Nephron (organoid): ENCODE data around the gene REEP1.
A peak's percentile ranks its signal among the peaks of the same experiment; 100 is the strongest.

ENCODE experiments used
- H3K27ac Mint-ChIP-seq, 3 experiments: 2 replicates each; pipeline ENCODE4 v1.8.0; 2020; ENCODE audit warnings: mixed read lengths in 3 of 3, mild to moderate bottlenecking in 2 of 3, moderate library complexity in 1 of 3
- H3K27me3 Mint-ChIP-seq: 2 replicates; pipeline ENCODE4 v1.8.0; 2021; ENCODE audit warnings: low read depth, mild to moderate bottlenecking, moderate library complexity, mixed read lengths
- H3K36me3 Mint-ChIP-seq: 2 replicates; pipeline ENCODE4 v1.8.0; 2020; ENCODE audit warnings: low read depth, mixed read lengths
- H3K4me1 Mint-ChIP-seq: 2 replicates; pipeline ENCODE4 v1.8.0; 2020; ENCODE audit warnings: mixed read lengths
- H3K4me3 Mint-ChIP-seq, 3 experiments: 2 replicates each; pipeline ENCODE4 v1.8.0; 2020; ENCODE audit warnings: mild to moderate bottlenecking in 3 of 3, mixed read lengths in 3 of 3, moderate library complexity in 2 of 3
- H3K9me3 Mint-ChIP-seq: 2 replicates; pipeline ENCODE4 v1.8.0; 2020; ENCODE audit warnings: mixed read lengths
- TF ChIP-seq, protein P1 (sequence below), 3 experiments: fragments of 200-600 bp; sonication (generic); IDR thresholded peaks; one replicate each; pipeline ENCODE4 v1.5.0; 2021; ENCODE audit warnings: antibody characterized with exemption in 3 of 3; ENCODE audit not compliant: unreplicated experiment in 3 of 3

REEP1 gene

DNA sequence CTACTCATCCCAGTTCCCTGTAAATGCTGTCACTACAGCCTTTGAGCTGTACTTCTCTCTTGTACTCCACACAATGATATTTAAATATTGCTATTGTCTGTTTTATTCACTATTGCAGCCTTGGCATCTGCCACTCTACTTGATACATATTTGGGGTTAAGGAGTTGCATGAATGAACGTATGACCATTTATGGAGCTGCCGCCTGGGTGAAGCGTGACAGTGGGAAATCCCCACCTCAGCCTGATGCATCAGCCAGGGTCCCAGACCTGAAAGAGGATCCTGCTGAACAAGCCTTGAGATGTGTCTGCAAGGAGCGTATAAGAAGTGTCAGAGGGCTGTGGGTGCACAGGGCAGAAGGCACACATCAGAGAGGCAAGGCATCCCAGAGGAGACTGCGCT, 99.1 kb downstream of the REEP1 start:
- H3K9me3 Mint-ChIP-seq = no peaks in the 10 kb centered on the region
- H3K27ac Mint-ChIP-seq = no peak overlapping the region

GRCh38 chr2:86237172-86237571, 100.3 kb downstream of the REEP1 start:
- TF ChIP-seq, protein P1, sequence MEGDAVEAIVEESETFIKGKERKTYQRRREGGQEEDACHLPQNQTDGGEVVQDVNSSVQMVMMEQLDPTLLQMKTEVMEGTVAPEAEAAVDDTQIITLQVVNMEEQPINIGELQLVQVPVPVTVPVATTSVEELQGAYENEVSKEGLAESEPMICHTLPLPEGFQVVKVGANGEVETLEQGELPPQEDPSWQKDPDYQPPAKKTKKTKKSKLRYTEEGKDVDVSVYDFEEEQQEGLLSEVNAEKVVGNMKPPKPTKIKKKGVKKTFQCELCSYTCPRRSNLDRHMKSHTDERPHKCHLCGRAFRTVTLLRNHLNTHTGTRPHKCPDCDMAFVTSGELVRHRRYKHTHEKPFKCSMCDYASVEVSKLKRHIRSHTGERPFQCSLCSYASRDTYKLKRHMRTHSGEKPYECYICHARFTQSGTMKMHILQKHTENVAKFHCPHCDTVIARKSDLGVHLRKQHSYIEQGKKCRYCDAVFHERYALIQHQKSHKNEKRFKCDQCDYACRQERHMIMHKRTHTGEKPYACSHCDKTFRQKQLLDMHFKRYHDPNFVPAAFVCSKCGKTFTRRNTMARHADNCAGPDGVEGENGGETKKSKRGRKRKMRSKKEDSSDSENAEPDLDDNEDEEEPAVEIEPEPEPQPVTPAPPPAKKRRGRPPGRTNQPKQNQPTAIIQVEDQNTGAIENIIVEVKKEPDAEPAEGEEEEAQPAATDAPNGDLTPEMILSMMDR (IDR thresholded peaks at IDR 0.05; ENCODE audit: unreplicated experiment in 3 of 3) = no peak
- peaks cover 21% of the 10 kb centered on the region for H3K4me1 Mint-ChIP-seq
- no peaks in the 10 kb centered on the region for H3K36me3 Mint-ChIP-seq
- no peaks in the 10 kb centered on the region for H3K9me3 Mint-ChIP-seq
- H3K27ac Mint-ChIP-seq = no peak overlapping the region
- peaks cover 8% of the 10 kb centered on the region for H3K27me3 Mint-ChIP-seq
- no peak overlapping the region for H3K4me3 Mint-ChIP-seq

More for the DNA sequence above, 99.1 kb downstream of the REEP1 start:
- Mint-ChIP-seq H3K4me3 (no peak overlapping the region), H3K36me3 (no peaks in the 10 kb centered on the region), H3K27me3 (peaks cover 10% of the 10 kb centered on the region), H3K4me1 (peaks cover 15% of the 10 kb centered on the region)
- TF ChIP-seq, protein P1 (IDR thresholded peaks at IDR 0.05; ENCODE audit: unreplicated experiment in 3 of 3) = no peak

GRCh38 chr2:86235196-86235980, 102.0 kb downstream of the REEP1 start:
- H3K9me3 Mint-ChIP-seq = no peaks in the 10 kb centered on the region
- peaks cover 8% of the 10 kb centered on the region for H3K27me3 Mint-ChIP-seq
- H3K27ac Mint-ChIP-seq = no peak overlapping the region
- peaks cover 31% of the 10 kb centered on the region for H3K4me1 Mint-ChIP-seq
- TF ChIP-seq, protein P1 (IDR thresholded peaks at IDR 0.05; ENCODE audit: unreplicated experiment in 3 of 3) = no peak
- no peak overlapping the region for H3K4me3 Mint-ChIP-seq
- H3K36me3 Mint-ChIP-seq = no peaks in the 10 kb centered on the region

DNA sequence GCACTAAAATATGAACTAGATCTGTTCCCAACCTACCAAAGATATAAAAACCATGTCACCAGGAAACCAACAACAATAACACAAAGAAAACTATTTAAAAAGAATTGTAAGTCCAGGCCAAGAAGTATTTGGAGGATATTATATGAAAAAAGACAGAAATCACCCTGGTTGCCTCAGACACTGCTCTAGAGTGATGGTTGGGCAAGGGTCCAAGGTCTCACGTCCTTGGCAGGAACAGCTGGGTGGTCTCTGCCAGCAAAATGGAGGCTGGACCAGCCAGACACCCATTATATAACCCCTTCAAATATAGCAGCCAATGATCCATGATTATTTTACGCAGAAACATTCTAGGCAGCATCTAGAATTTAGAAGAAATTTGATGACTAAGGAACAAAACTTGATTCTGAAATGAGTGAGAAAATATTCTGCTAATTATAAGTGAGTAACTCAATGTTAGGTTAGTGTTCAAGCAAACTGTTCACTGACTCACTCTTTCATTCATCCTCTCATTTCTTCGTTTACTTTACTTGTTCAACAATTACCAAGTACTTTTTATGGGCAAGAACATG, 102.8 kb downstream of the REEP1 start:
- H3K27ac Mint-ChIP-seq = peak overlapping the region in 1 of 3 experiments; percentile 30
- no peaks in the 10 kb centered on the region for H3K9me3 Mint-ChIP-seq
- TF ChIP-seq, protein P1 (IDR thresholded peaks at IDR 0.05; ENCODE audit: unreplicated experiment in 3 of 3) = no peak
- no peak overlapping the region for H3K4me3 Mint-ChIP-seq
- peaks cover 32% of the 10 kb centered on the region for H3K4me1 Mint-ChIP-seq
- no peaks in the 10 kb centered on the region for H3K36me3 Mint-ChIP-seq
- peaks cover 12% of the 10 kb centered on the region for H3K27me3 Mint-ChIP-seq

- TF ChIP-seq, protein P1 (IDR thresholded peaks at IDR 0.05; ENCODE audit: unreplicated experiment in 3 of 3) = no peak
- peak overlapping the region in 2 of 3 experiments; percentile 2 to 20 for H3K27ac Mint-ChIP-seq
- peaks cover 16% of the 10 kb centered on the region for H3K27me3 Mint-ChIP-seq
- H3K4me1 Mint-ChIP-seq = peaks cover 32% of the 10 kb centered on the region
- no peaks in the 10 kb centered on the region for H3K9me3 Mint-ChIP-seq
- H3K36me3 Mint-ChIP-seq = no peaks in the 10 kb centered on the region
- H3K4me3 Mint-ChIP-seq = no peak overlapping the region
Observed at GRCh38 chr2:86233436-86233835, 104.0 kb downstream of the REEP1 start.
